OCI-LY7 (cell line): ENCODE results near the gene PNPLA6. TPM values are rescaled to one million over a fixed set of nuclear protein-coding genes. Genes with fewer than 3 reads are reported as not detected.
"Not testable (repeated sequence)": the region's sequence is repeated elsewhere in the genome, so short reads cannot be mapped to it uniquely, and the experiment has no call there.

Experiments used
- BruUV-seq: library from RNA; stranded (reverse); fragments of 400-500 nt; replicated peaks from 2 replicates; lab custom pipeline; 2021; lab: Mats Ljungman, UMichigan
- CTCF ChIA-PET: fragments of 300-600 bp; sonication (Branson Sonifier 250); formaldehyde crosslinking; loops from one replicate; lab custom pipeline; 2022; ENCODE audit warnings: antibody characterized with exemption; ENCODE audit not compliant: unreplicated experiment; lab: Charles Lee
- POLR2A ChIA-PET: fragments of 300-600 bp; sonication (Branson Sonifier 250); formaldehyde crosslinking; loops from one replicate; lab custom pipeline; 2022; ENCODE audit warnings: antibody characterized with exemption; lab: Charles Lee
- DNase-seq: peaks from one replicate; pipeline ENCODE4 v3.0.0-alpha.2; 2015; ENCODE audit warnings: low spot score
- H2AFZ ChIP-seq: fragments of 200-600 bp; sonication (generic), shearing (Covaris generic); 2 replicates; pipeline ENCODE4 v1.6.1; 2014; ENCODE audit warnings: mild to moderate bottlenecking, antibody characterized with exemption, low read length, moderate library complexity
- H3K27ac ChIP-seq: fragments of 200-600 bp; sonication (generic); 2 replicates; pipeline ENCODE4 v1.5.1; 2014; ENCODE audit warnings: mixed run types, low read depth, mild to moderate bottlenecking, moderate library complexity, low read length, inconsistent platforms; ENCODE audit not compliant: poor library complexity, severe bottlenecking
- H3K36me3 ChIP-seq: fragments of 200-600 bp; sonication (generic); 2 replicates; pipeline ENCODE4 v1.6.1; 2014; ENCODE audit warnings: mild to moderate bottlenecking, antibody characterized with exemption, low read length, moderate library complexity, mixed read lengths; ENCODE audit not compliant: insufficient read depth
- H3K4me1 ChIP-seq: fragments of 200-600 bp; sonication (generic); 2 replicates; pipeline ENCODE4 v1.5.1; 2014; ENCODE audit warnings: mild to moderate bottlenecking, low read length; ENCODE audit not compliant: insufficient read depth, poor library complexity, severe bottlenecking
- H3K4me2 ChIP-seq: fragments of 200-600 bp; sonication (generic); 2 replicates; pipeline ENCODE4 v1.6.1; 2014; ENCODE audit warnings: mild to moderate bottlenecking, low read length
- H3K4me3 ChIP-seq: fragments of 200-600 bp; sonication (generic); 2 replicates; pipeline ENCODE4 v1.5.1; 2014; ENCODE audit warnings: mild to moderate bottlenecking, low read depth, low read length; ENCODE audit not compliant: poor library complexity, severe bottlenecking
- H3K79me2 ChIP-seq: fragments of 200-600 bp; sonication (generic); 2 replicates; pipeline ENCODE4 v1.6.1; 2016; ENCODE audit warnings: low read depth, mild to moderate bottlenecking, low read length, moderate library complexity, mixed read lengths; ENCODE audit not compliant: insufficient read depth
- H3K9me2 ChIP-seq: fragments of 200-600 bp; sonication (generic); 2 replicates; pipeline ENCODE4 v1.6.1; 2016; ENCODE audit warnings: mild to moderate bottlenecking, low read length, mixed read lengths; ENCODE audit not compliant: insufficient read depth
- H3K9me3 ChIP-seq: fragments of 200-600 bp; sonication (generic); 2 replicates; pipeline ENCODE4 v1.6.1; 2014; ENCODE audit warnings: mild to moderate bottlenecking, mixed run types, low read length, mixed read lengths
- H4K20me1 ChIP-seq: fragments of 200-600 bp; sonication (generic); 2 replicates; pipeline ENCODE4 v1.6.1; 2014; ENCODE audit warnings: mild to moderate bottlenecking, antibody characterized with exemption, low read length, moderate library complexity, mixed read lengths; ENCODE audit not compliant: insufficient read depth
- CTCF ChIP-seq: fragments of 200-600 bp; sonication (generic); conservative IDR thresholded peaks from 2 replicates; pipeline ENCODE4 v1.5.1; 2014; ENCODE audit warnings: mild to moderate bottlenecking, antibody characterized with exemption, low read length, moderate library complexity, mixed read lengths
- EZH2phosphoT487 ChIP-seq: fragments of 200-600 bp; sonication (generic); IDR thresholded peaks from 2 replicates; pipeline ENCODE4 v1.6.1; 2018; ENCODE audit warnings: low read depth, borderline replicate concordance, mild to moderate bottlenecking, mixed run types, antibody characterized with exemption, low read length, moderate library complexity, mixed read lengths
- intact Hi-C: fragments of 100-400 bp; cut with micrococcal nuclease; formaldehyde crosslinking; loops from one replicate; pipeline ENCODE4 v1.10.0; 2022; ENCODE audit not compliant: unreplicated experiment
- total RNA-seq, 2 experiments: library from RNA; depleted of rRNA in 1 of 2; stranded (reverse); fragments of >200 nt in 1 of 2; shearing (Covaris generic) in 1 of 2; gene quantifications; 2 replicates each; pipeline ENCODE4 v1.2.3, GENCODE V29; 2014 to 2022

PNPLA6 gene
- total RNA-seq, 2 experiments from 2014 or later, result 50.6 to 92.4 TPM

- no peaks in the 10 kb centered on the region for H3K9me3 ChIP-seq
- H3K9me2 ChIP-seq, result no peaks in the 10 kb centered on the region
- no peaks in the 10 kb centered on the region for H3K36me3 ChIP-seq
- TF ChIP-seq CTCF (no peak), EZH2phosphoT487 (no peak)
- no peak overlapping the region for H2AFZ ChIP-seq
- H3K4me1 ChIP-seq, result no peaks in the 10 kb centered on the region
- no TSS peak for BruUV-seq
- H3K4me2 ChIP-seq, result no peak overlapping the region
- DNase-seq, result no peak
- no peaks in the 10 kb centered on the region for H4K20me1 ChIP-seq
- intact Hi-C loops, result no loop called here
- H3K4me3 ChIP-seq, result no peak overlapping the region
- no peak overlapping the region for H3K27ac ChIP-seq
- ChIA-PET CTCF (no interaction called here), POLR2A (interaction anchor here (0.7 kb wide), 1 partner anchor 53 kb away, joined by 4 read pairs; no protein-coding TSS in a partner anchor)
- no peaks in the 10 kb centered on the region for H3K79me2 ChIP-seq
These were observed 35.2 kb downstream of the PNPLA6 start for GRCh38 chr19:7570761-7571160.

- H3K36me3 ChIP-seq, result no peaks in the 10 kb centered on the region
- H3K4me2 ChIP-seq, result no peak overlapping the region
- POLR2A ChIA-PET, result no interaction called here
- H3K4me3 ChIP-seq, result no peak overlapping the region
- H3K9me2 ChIP-seq, result no peaks in the 10 kb centered on the region
- DNase-seq, result no peak
- no peak overlapping the region for H3K27ac ChIP-seq
- intact Hi-C loops, result no loop called here
- no peaks in the 10 kb centered on the region for H4K20me1 ChIP-seq
- no peaks in the 10 kb centered on the region for H3K4me1 ChIP-seq
- no TSS peak for BruUV-seq
- no peaks in the 10 kb centered on the region for H3K79me2 ChIP-seq
- CTCF ChIA-PET, result no interaction called here
- TF ChIP-seq EZH2phosphoT487, result no peak
- TF ChIP-seq CTCF, result no peak
- H3K9me3 ChIP-seq, result no peaks in the 10 kb centered on the region
- no peak overlapping the region for H2AFZ ChIP-seq
These were observed 40.0 kb downstream of the PNPLA6 start for GRCh38 chr19:7575434-7576040.

DNA sequence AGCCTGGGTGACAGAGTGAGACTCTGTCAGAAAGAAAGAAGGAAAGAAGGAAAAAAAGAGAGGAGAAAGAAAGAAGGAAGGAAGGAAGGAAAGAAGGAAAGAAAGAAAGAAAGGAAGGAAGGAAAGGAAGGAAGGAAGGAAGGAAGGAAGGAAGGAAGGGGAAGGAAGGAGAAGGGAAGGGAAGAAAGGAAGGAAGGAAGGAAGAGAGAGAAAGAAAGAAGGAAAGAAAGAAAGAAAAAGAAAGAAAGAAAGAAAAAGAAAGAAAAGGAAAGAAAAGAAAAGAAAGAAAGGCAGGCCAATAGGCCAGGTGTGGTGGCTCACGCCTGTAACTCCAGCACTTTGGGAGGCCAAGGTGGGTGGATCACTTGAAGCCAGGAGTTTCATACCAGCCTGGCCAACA lies 41.9 kb downstream of the PNPLA6 start:
- H3K4me1 ChIP-seq, BruUV-seq, POLR2A ChIA-PET, H3K36me3 ChIP-seq, H2AFZ ChIP-seq, H3K27ac ChIP-seq, DNase-seq, intact Hi-C loops, H3K9me3 ChIP-seq, H3K79me2 ChIP-seq, H3K9me2 ChIP-seq, H3K4me3 ChIP-seq, H4K20me1 ChIP-seq, CTCF ChIA-PET, H3K4me2 ChIP-seq: not testable (repeated sequence)
